Upper lobe of left lung (tissue), 4 donors: ENCODE data around the gene GATAD2A.

Source experiments
- EP300 ChIP-seq, 4 donors: sonication (generic); formaldehyde crosslinking; IDR thresholded peaks; one replicate each; pipeline ENCODE4 v1.5.1; 2017; ENCODE audit warnings: antibody characterized with exemption in 4 of 4, control low read depth in 2 of 4
- POLR2A ChIP-seq, 4 donors: fragments of 450-650 bp; IDR thresholded peaks; one replicate each; pipeline ENCODE4 v1.5.1; 2016 to 2017; ENCODE audit warnings: antibody characterized with exemption in 4 of 4, mild to moderate bottlenecking in 2 of 4
- TF ChIP-seq, protein P1 (sequence below), 6 experiments: fragments of 450-650 bp in 4 of 6; fragments of 200-600 bp in 2 of 6; sonication (generic) in 2 of 6; IDR thresholded peaks; one replicate each; pipeline ENCODE4 v1.5.1; 2016 to 2019; ENCODE audit warnings: antibody characterized with exemption in 6 of 6

DNA sequence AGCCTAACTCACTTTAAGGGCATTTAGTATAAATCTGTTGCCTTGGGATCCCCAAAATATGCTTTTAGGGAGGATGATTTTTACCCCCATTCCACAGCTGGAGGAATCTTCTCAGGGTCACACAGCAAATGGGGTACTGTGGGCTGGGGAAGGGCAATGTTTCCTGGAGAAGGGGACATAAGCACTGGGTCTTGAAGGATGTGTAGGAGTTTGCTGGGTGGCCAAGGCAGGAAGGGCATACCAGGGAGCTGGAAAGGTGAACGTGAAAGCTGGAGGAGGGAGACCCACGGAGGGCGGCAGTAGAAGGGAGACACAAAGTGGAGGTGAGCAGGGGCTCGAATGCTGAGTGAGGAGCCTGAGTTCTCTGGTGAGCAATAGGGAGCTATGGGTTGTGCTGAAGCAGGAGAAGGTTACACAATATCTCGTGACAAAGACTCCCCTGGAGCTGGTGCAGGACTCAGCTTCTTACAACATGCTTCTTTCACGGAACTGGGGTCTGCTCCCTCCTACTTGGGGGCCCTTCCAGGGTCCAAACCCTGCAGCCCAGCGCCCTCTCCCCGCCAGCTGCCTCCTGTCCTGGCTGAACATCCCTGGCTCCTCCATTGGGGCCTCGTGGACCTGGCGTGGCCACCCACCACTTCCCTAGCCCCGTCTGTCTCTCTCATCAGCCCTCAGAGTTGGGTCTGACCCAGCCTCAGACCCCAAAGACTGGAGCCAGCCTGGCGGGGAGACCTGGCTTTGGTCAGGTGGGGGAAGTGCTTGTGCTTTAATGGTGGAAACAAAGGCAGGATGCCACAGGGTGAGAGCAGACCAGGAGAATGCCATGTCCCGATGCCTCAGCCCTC is 143.7 kb downstream of the GATAD2A start:
- TF ChIP-seq EP300 (IDR thresholded peaks at IDR 0.05), result no peak
- TF ChIP-seq POLR2A (IDR thresholded peaks at IDR 0.05), result no peak
- TF ChIP-seq, protein P1, sequence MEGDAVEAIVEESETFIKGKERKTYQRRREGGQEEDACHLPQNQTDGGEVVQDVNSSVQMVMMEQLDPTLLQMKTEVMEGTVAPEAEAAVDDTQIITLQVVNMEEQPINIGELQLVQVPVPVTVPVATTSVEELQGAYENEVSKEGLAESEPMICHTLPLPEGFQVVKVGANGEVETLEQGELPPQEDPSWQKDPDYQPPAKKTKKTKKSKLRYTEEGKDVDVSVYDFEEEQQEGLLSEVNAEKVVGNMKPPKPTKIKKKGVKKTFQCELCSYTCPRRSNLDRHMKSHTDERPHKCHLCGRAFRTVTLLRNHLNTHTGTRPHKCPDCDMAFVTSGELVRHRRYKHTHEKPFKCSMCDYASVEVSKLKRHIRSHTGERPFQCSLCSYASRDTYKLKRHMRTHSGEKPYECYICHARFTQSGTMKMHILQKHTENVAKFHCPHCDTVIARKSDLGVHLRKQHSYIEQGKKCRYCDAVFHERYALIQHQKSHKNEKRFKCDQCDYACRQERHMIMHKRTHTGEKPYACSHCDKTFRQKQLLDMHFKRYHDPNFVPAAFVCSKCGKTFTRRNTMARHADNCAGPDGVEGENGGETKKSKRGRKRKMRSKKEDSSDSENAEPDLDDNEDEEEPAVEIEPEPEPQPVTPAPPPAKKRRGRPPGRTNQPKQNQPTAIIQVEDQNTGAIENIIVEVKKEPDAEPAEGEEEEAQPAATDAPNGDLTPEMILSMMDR (IDR thresholded peaks at IDR 0.05), result no peak
